B cell (primary cell): ENCODE measurements around the gene SLC6A2.

Experiments
- EZH2 ChIP-seq: IDR thresholded peaks from 2 replicates; pipeline ENCODE4 v1.6.1; 2012; ENCODE audit warnings: borderline replicate concordance, low read depth, mild to moderate bottlenecking, moderate library complexity, low read length; ENCODE audit not compliant: insufficient read depth, poor library complexity, severe bottlenecking
- TF ChIP-seq, protein P1 (sequence below): fragments of 200-600 bp; IDR thresholded peaks from one replicate; pipeline ENCODE4 v1.8.0; 2022; ENCODE audit warnings: antibody characterized with exemption, mild to moderate bottlenecking

DNA sequence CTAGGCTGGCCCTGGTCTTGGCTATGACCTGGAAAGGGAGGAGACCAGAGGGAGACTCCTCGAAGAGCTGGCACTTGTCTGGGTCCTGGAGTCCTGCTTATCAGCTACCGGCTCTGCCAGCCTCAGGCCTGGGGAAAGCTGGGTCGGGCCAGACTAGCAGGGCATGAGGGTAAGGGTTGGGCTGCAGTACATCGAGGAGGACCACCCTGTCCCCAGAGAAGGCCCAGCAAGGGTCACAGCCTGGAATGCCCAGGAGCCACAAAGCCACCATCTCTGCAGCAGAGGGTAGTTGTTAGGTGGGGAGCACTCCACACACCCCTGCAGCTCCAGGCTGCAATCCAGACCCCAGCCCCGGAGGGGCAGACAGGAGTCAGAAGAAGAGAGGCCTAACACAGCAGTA, 54.0 kb downstream of the SLC6A2 start:
- TF ChIP-seq, protein P1, sequence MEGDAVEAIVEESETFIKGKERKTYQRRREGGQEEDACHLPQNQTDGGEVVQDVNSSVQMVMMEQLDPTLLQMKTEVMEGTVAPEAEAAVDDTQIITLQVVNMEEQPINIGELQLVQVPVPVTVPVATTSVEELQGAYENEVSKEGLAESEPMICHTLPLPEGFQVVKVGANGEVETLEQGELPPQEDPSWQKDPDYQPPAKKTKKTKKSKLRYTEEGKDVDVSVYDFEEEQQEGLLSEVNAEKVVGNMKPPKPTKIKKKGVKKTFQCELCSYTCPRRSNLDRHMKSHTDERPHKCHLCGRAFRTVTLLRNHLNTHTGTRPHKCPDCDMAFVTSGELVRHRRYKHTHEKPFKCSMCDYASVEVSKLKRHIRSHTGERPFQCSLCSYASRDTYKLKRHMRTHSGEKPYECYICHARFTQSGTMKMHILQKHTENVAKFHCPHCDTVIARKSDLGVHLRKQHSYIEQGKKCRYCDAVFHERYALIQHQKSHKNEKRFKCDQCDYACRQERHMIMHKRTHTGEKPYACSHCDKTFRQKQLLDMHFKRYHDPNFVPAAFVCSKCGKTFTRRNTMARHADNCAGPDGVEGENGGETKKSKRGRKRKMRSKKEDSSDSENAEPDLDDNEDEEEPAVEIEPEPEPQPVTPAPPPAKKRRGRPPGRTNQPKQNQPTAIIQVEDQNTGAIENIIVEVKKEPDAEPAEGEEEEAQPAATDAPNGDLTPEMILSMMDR: no peak
- no peak for TF ChIP-seq EZH2
